ENCODE data around the gene BRD1. TPM values are rescaled to one million over a fixed set of nuclear protein-coding genes. Genes with fewer than 3 reads are reported as not detected.

The BRD1 gene
- total and polyA plus RNA-seq, 9 of the 15 experiments (the other 6 are each of a cell fraction or from before 2014, with no cell fraction given) = 0.42 to 17.6 (median 5.5) TPM

DNA sequence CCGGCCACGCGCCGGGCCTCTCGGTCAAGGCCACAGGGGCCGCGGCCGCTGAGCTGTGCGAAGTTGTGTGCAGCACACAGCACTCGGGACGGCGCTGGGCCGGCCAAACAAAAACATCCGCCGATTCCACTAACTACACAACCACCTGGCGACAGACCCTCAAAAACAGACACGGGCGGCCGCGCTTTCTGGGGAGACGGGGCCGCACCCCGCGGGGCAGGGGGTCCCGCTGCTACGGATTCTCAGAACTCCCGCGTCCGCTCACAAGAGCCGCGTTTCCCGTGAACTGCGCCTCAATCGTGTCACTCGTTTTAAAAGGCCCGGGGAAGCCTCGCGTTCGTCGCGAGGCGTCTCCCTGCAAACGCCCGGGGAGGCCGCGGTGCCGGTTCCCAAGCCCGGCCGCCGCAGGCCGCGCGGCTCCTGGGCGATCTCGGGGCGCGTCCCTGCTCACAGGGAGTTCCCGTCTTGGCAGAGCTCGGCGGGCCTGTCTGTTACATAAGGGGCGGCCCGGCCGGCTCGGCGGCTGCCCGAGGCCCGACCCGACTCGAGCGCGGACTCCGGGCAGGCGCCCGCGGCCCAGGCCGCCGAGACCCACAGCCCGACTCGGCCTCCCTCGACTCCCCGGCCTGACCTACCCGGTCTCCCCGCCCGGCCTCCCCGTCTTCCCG lies 936 bp downstream of the BRD1 start (continued):
- peak; percentile 70 for TF ChIP-seq MGA (IDR thresholded peaks at IDR 0.05)
- no peak for TF ChIP-seq CAMTA2 (CRISPR knock-in tag; conservative IDR thresholded peaks at IDR 0.05)
- peak; percentile 83 for TF ChIP-seq ZFX (CRISPR knock-in tag; IDR thresholded peaks at IDR 0.05)
- no peak for TF ChIP-seq TGIF2 (CRISPR knock-in tag; IDR thresholded peaks at IDR 0.05)
- TF ChIP-seq, protein P1, sequence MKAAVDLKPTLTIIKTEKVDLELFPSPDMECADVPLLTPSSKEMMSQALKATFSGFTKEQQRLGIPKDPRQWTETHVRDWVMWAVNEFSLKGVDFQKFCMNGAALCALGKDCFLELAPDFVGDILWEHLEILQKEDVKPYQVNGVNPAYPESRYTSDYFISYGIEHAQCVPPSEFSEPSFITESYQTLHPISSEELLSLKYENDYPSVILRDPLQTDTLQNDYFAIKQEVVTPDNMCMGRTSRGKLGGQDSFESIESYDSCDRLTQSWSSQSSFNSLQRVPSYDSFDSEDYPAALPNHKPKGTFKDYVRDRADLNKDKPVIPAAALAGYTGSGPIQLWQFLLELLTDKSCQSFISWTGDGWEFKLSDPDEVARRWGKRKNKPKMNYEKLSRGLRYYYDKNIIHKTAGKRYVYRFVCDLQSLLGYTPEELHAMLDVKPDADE (conservative IDR thresholded peaks at IDR 0.05; ENCODE audit: control insufficient read depth, low read depth, low read length) = 0 out of 2 replicates have a peak, but pooled peaks have one; percentile 22
- peak; percentile 71 for TF ChIP-seq POLR2G (IDR thresholded peaks at IDR 0.05; ENCODE audit: low read depth, low read length)
- TF ChIP-seq, protein P2, sequence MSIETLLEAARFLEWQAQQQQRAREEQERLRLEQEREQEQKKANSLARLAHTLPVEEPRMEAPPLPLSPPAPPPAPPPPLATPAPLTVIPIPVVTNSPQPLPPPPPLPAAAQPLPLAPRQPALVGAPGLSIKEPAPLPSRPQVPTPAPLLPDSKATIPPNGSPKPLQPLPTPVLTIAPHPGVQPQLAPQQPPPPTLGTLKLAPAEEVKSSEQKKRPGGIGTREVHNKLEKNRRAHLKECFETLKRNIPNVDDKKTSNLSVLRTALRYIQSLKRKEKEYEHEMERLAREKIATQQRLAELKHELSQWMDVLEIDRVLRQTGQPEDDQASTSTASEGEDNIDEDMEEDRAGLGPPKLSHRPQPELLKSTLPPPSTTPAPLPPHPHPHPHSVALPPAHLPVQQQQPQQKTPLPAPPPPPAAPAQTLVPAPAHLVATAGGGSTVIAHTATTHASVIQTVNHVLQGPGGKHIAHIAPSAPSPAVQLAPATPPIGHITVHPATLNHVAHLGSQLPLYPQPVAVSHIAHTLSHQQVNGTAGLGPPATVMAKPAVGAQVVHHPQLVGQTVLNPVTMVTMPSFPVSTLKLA (conservative IDR thresholded peaks at IDR 0.05) = peak in 1 of 2 experiments; percentile 41; a peak in 1 of 4 replicates

Data from K562 (cell line).